GM12878 (cell line): ENCODE results near the gene MYH10. TPM values are rescaled to one million over a fixed set of nuclear protein-coding genes. Genes with fewer than 3 reads are reported as not detected.

Experiments used
- ATAC-seq: fragments of 200-7000 bp; cut with Tn5 transposase; 3 replicates; pipeline ENCODE4 v1.9.1; 2020; ENCODE audit warnings: mild to moderate bottlenecking, moderate library complexity
- BruUV-seq: library from RNA; stranded (reverse); fragments of 400-500 nt; replicated peaks from 2 replicates; lab custom pipeline; 2021; lab: Mats Ljungman, UMichigan
- CTCF ChIA-PET: fragments of 300-600 bp; sonication (Branson Sonifier 250); formaldehyde crosslinking; extraction: SDS; loops from one replicate; lab custom pipeline; 2021; ENCODE audit warnings: inconsistent platforms; lab: Yijun Ruan, JAX
- POLR2A ChIA-PET: fragments of 350-600 bp; formaldehyde crosslinking; extraction: SDS; loops from one replicate; lab custom pipeline; 2021; ENCODE audit warnings: inconsistent platforms; lab: Charles Lee
- RAD21 ChIA-PET: fragments of 300-600 bp; sonication (Branson Sonifier 250); formaldehyde crosslinking; loops from one replicate; lab custom pipeline; 2023; ENCODE audit warnings: antibody characterized with exemption; ENCODE audit not compliant: unreplicated experiment; lab: Charles Lee
- SMC1A ChIA-PET: fragments of 300-600 bp; sonication (Branson Sonifier 250); formaldehyde crosslinking; loops from one replicate; lab custom pipeline; 2023; ENCODE audit not compliant: unreplicated experiment, uncharacterized antibody; lab: Charles Lee
- DNase-seq: peaks from one replicate; pipeline ENCODE4 v3.0.0-alpha.2; 2011; ENCODE audit warnings: low read depth, low spot score
- FAIRE-seq: peaks from 3 replicates; lab custom pipeline; 2011; peaks lifted over from hg19 to GRCh38; lab: Jason Lieb, UNC
- H2AFZ ChIP-seq: 2 replicates; pipeline ENCODE4 v1.6.0; 2011; ENCODE audit warnings: low read depth, low read length, control low read depth; ENCODE audit not compliant: control insufficient read depth
- H3K27ac ChIP-seq: 2 replicates; pipeline ENCODE4 v1.5.1; 2011; ENCODE audit warnings: control low read depth; ENCODE audit not compliant: control insufficient read depth, insufficient read depth
- H3K27me3 ChIP-seq, 2 experiments: replicated peaks in 1 of 2; 2 replicates each; pipeline versions ENCODE4 v1.6.0 to v1.6.1; 2011; ENCODE audit warnings: low read length in 1 of 2; ENCODE audit not compliant: control insufficient read depth in 2 of 2, insufficient read depth in 2 of 2
- H3K36me3 ChIP-seq, 2 experiments: 2 replicates each; pipeline ENCODE4 v1.5.1; 2011; ENCODE audit warnings: low read length in 1 of 2; ENCODE audit not compliant: control insufficient read depth in 2 of 2, insufficient read depth in 2 of 2
- H3K4me1 ChIP-seq: 2 replicates; pipeline ENCODE4 v1.6.1; 2011; ENCODE audit warnings: mild to moderate bottlenecking, low read length, moderate library complexity, mixed read lengths; ENCODE audit not compliant: control insufficient read depth, insufficient read depth
- H3K4me2 ChIP-seq: 2 replicates; pipeline ENCODE4 v1.6.0; 2011; ENCODE audit warnings: control low read depth; ENCODE audit not compliant: control insufficient read depth, insufficient read depth
- H3K4me3 ChIP-seq: fragments of 200-600 bp; sonication (generic); 2 replicates; pipeline ENCODE4 v1.5.1; 2016
- H3K79me2 ChIP-seq: 2 replicates; pipeline ENCODE4 v1.6.0; 2011; ENCODE audit warnings: low read length; ENCODE audit not compliant: control insufficient read depth, insufficient read depth
- H3K9ac ChIP-seq: 2 replicates; pipeline ENCODE4 v1.8.0; 2011; ENCODE audit warnings: low read length, control low read depth, mixed read lengths; ENCODE audit not compliant: control insufficient read depth, insufficient read depth
- H3K9me3 ChIP-seq: replicated peaks from 3 replicates; pipeline ENCODE4 v1.5.1; 2011; ENCODE audit warnings: mild to moderate bottlenecking, low read length; ENCODE audit not compliant: control insufficient read depth, insufficient read depth
- H4K20me1 ChIP-seq: 2 replicates; pipeline ENCODE4 v1.6.0; 2011; ENCODE audit not compliant: control insufficient read depth, insufficient read depth
- ATF2 ChIP-seq: IDR thresholded peaks from 2 replicates; pipeline ENCODE4 v1.6.1; 2012; ENCODE audit warnings: low read length, inconsistent platforms
- CREB1 ChIP-seq: IDR thresholded peaks from 2 replicates; pipeline ENCODE4 v1.6.1; 2012; ENCODE audit warnings: low read depth, mild to moderate bottlenecking, inconsistent platforms
- CUX1 ChIP-seq: IDR thresholded peaks from 2 replicates; pipeline ENCODE4 v1.6.1; 2012; ENCODE audit warnings: improper control_type of control experiment, low read depth, low read length; ENCODE audit not compliant: insufficient replicate concordance
- HDAC2 ChIP-seq: fragments of 200-600 bp; sonication (generic); IDR thresholded peaks from 2 replicates; pipeline ENCODE4 v1.6.1; 2017
- IKZF1 ChIP-seq: fragments of 450-650 bp; conservative IDR thresholded peaks from 2 replicates; pipeline ENCODE4 v1.6.1; 2017; ENCODE audit warnings: antibody characterized with exemption, mild to moderate bottlenecking
- NFIC ChIP-seq: IDR thresholded peaks from 2 replicates; pipeline ENCODE4 v1.6.1; 2012; ENCODE audit warnings: low read depth, mild to moderate bottlenecking, inconsistent platforms, low read length, moderate library complexity
- NRF1 ChIP-seq: conservative IDR thresholded peaks from 2 replicates; pipeline ENCODE4 v1.6.1; 2011; ENCODE audit warnings: mild to moderate bottlenecking, low read depth, low read length, improper control_type of control experiment
- POLR2AphosphoS2 ChIP-seq: IDR thresholded peaks from 2 replicates; pipeline ENCODE4 v1.6.1; 2011; ENCODE audit warnings: low read depth, mild to moderate bottlenecking, low read length, improper control_type of control experiment, moderate library complexity
- ZNF622 ChIP-seq: fragments of 450-650 bp; IDR thresholded peaks from 2 replicates; pipeline ENCODE4 v1.6.1; 2017; ENCODE audit warnings: mild to moderate bottlenecking, inconsistent platforms
- WGBS: methylation state at CpG from one replicate; pipeline ENCODE4 v1.1.6; 2016; ENCODE audit warnings: low lambda C conversion rate; ENCODE audit not compliant: insufficient replicate concordance, insufficient coverage; ENCODE audit errors: missing lambda C conversion rate; 5-methylcytosine and 5-hydroxymethylcytosine counted together
- in situ Hi-C: fragments of 300-500 bp; cut with MboI; formaldehyde crosslinking; loops from 9 replicates; pipeline ENCODE4 v1.14.3; 2018; ENCODE audit warnings: mixed read lengths
- intact Hi-C: fragments of 100-400 bp; cut with micrococcal nuclease; formaldehyde crosslinking; loops from one replicate; pipeline ENCODE4 v1.14.2; 2022; ENCODE audit not compliant: unreplicated experiment
- polyA plus RNA-seq, 11 experiments: library from polyadenylated mRNA; depleted of rRNA in 4 of 11; unstranded in 6 of 11; stranded (reverse) in 5 of 11; fragments of >200 nt; fragmentation: Nextera tagmentation in 4 of 11; fragmentation: Illumina TruSeq in 1 of 11; extraction: Ambion mirVana in 4 of 11; extraction: Trizol in 1 of 11; gene quantifications; 1 replicate in 1 of 11; 2 replicates in 10 of 11; pipeline versions ENCODE4 v1.2.1 to v1.2.3, GENCODE V29; 2011 to 2016; ENCODE audit warnings: inconsistent platforms in 2 of 11, missing spikeins in 2 of 11, low read depth in 1 of 11
- total RNA-seq, 4 experiments: library from RNA; depleted of rRNA in 3 of 4; stranded (reverse); fragments of >200 nt in 3 of 4; fragmentation: Illumina TruSeq in 1 of 4; extraction: Trizol in 1 of 4; gene quantifications; 2 replicates each; pipeline versions ENCODE4 v1.2.1 to v1.2.3, GENCODE V29; 2013 to 2021
- TF ChIP-seq, protein P1 (sequence below): fragments of 450-650 bp; IDR thresholded peaks from 2 replicates; pipeline ENCODE4 v1.6.1; 2017; ENCODE audit warnings: borderline replicate concordance
- TF ChIP-seq, protein P2 (sequence below): IDR thresholded peaks from 2 replicates; pipeline ENCODE4 v1.6.1; 2012; ENCODE audit warnings: low read depth, low read length, improper control_type of control experiment

MYH10 gene
- total and polyA plus RNA-seq, 10 of the 15 experiments (the other 5 are each of a cell fraction or from before 2014, with no cell fraction given), result 0.33 to 7.1 (median 1.0) TPM

DNA sequence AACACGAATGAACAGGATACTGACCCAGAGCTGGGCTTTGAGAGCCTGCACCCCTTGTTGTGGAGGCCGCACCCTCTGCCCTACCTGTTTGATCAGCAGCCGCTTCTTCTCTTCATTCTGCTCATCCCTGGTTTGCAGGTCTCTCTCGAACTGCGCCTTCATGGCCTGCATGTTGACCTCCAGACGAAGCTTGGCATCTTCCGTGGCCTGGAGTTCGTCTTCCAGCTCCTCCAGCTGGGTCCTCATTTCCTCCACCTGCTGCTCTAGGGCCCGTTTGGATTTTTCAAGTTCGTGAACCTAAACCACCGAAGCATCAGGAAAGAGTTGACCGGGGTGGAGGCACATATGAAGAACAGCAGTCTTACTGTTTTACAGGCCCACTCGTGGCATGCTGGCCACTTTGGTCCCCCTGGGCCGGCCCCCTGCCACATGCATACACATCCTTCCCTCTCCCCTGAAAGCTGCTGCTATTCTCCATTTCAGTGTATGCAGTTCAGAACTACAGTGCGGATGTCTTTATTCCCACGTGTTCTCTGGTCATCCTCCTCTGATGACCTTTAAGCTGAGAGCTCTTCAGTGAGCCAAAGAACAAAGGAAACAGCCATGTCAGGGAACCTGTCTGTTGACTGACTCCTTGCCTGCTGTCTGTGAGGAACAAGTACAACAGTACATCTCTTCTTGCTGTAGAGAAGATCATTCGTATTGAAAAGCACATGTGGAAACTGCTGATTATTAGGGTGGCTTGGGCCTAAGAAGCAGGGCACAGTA, 140.1 kb downstream of the MYH10 start (continued):
- TF ChIP-seq ATF2 (no peak), ZNF622 (no peak), HDAC2 (no peak)
- TF ChIP-seq, protein P1, sequence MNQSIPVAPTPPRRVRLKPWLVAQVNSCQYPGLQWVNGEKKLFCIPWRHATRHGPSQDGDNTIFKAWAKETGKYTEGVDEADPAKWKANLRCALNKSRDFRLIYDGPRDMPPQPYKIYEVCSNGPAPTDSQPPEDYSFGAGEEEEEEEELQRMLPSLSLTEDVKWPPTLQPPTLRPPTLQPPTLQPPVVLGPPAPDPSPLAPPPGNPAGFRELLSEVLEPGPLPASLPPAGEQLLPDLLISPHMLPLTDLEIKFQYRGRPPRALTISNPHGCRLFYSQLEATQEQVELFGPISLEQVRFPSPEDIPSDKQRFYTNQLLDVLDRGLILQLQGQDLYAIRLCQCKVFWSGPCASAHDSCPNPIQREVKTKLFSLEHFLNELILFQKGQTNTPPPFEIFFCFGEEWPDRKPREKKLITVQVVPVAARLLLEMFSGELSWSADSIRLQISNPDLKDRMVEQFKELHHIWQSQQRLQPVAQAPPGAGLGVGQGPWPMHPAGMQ, result no peak

- in situ Hi-C loops, result no loop called here
- no peak for FAIRE-seq
- TF ChIP-seq, protein P2, sequence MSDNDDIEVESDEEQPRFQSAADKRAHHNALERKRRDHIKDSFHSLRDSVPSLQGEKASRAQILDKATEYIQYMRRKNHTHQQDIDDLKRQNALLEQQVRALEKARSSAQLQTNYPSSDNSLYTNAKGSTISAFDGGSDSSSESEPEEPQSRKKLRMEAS, result no peak
- TF ChIP-seq CREB1 (no peak), NFIC (no peak), POLR2AphosphoS2 (no peak), IKZF1 (no peak), NRF1 (no peak), CUX1 (no peak)
Measured at GRCh38 chr17:8489841-8490240, 140.7 kb downstream of the MYH10 start.

More at GRCh38 chr17:8489841-8490240, 140.7 kb downstream of the MYH10 start:
- DNase-seq (no peak), ATAC-seq (no peak)
- no peaks in the 10 kb centered on the region for H3K4me1 ChIP-seq
- no peak overlapping the region for H3K27ac ChIP-seq
- BruUV-seq, result no TSS peak
- no peaks in the 10 kb centered on the region for H3K27me3 ChIP-seq
- CTCF ChIA-PET, result no interaction called here
- RAD21 ChIA-PET, result no interaction called here
- SMC1A ChIA-PET, result no interaction called here
- no peaks in the 10 kb centered on the region for H3K79me2 ChIP-seq
- H2AFZ ChIP-seq, result no peak overlapping the region
- no peaks in the 10 kb centered on the region for H3K36me3 ChIP-seq
- no peak overlapping the region for H3K9ac ChIP-seq
- 21% methylated on average over 3 of the region's 3 CpGs for WGBS
- POLR2A ChIA-PET, result no interaction called here
- no peaks in the 10 kb centered on the region for H4K20me1 ChIP-seq
- H3K9me3 ChIP-seq, result no peaks in the 10 kb centered on the region
- H3K4me3 ChIP-seq, result no peak overlapping the region
- no peak overlapping the region for H3K4me2 ChIP-seq
- intact Hi-C loops, result no loop called here
